Tibial nerve (tissue), 4 donors: ENCODE results near the gene LRRC75A.

Source experiments
- EP300 ChIP-seq, 2 donors: sonication (generic); formaldehyde crosslinking; IDR thresholded peaks; one replicate each; pipeline ENCODE4 v1.6.1; 2017; ENCODE audit warnings: antibody characterized with exemption in 2 of 2, mild to moderate bottlenecking in 1 of 2
- POLR2A ChIP-seq, 2 donors: fragments of 450-650 bp; IDR thresholded peaks; one replicate each; pipeline ENCODE4 v1.6.1; 2017; ENCODE audit warnings: antibody characterized with exemption in 2 of 2, mild to moderate bottlenecking in 2 of 2, moderate library complexity in 2 of 2
- TF ChIP-seq, protein P1 (sequence below), 5 experiments: fragments of 200-600 bp in 3 of 5; fragments of 450-650 bp in 2 of 5; sonication (generic) in 3 of 5; IDR thresholded peaks; one replicate each; pipeline ENCODE4 v1.5.1; 2016 to 2019; ENCODE audit warnings: antibody characterized with exemption in 5 of 5, mild to moderate bottlenecking in 3 of 5, moderate library complexity in 2 of 5

DNA sequence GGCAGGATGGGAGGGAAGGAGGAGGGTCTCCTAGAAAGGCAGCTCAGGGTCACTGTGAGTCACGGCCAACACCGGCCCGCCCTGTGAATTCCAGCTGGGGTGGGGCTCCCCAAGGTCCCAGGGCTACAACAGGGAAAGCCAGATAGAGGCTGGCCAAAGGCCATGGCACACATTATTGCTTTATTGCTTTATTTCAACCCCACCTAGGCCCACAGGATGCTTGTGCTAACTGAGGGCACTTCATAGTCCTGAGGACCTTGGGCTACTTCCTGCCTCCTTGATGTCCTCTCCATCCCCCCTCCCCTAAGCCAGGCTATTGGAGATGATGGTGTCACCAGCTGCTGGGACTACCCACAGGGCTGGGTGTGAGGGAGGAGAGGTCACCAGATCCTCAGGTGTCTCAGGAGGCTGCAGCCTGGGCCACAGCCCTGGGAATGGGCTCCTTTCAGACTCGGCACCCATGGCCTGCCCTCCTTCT, 26.1 kb downstream of the LRRC75A start:
- TF ChIP-seq, protein P1, sequence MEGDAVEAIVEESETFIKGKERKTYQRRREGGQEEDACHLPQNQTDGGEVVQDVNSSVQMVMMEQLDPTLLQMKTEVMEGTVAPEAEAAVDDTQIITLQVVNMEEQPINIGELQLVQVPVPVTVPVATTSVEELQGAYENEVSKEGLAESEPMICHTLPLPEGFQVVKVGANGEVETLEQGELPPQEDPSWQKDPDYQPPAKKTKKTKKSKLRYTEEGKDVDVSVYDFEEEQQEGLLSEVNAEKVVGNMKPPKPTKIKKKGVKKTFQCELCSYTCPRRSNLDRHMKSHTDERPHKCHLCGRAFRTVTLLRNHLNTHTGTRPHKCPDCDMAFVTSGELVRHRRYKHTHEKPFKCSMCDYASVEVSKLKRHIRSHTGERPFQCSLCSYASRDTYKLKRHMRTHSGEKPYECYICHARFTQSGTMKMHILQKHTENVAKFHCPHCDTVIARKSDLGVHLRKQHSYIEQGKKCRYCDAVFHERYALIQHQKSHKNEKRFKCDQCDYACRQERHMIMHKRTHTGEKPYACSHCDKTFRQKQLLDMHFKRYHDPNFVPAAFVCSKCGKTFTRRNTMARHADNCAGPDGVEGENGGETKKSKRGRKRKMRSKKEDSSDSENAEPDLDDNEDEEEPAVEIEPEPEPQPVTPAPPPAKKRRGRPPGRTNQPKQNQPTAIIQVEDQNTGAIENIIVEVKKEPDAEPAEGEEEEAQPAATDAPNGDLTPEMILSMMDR (IDR thresholded peaks at IDR 0.05) = no peak
- TF ChIP-seq EP300 (IDR thresholded peaks at IDR 0.05) (no peak), POLR2A (IDR thresholded peaks at IDR 0.05) (no peak)
